Measurements from ENCODE around the gene MAD1L1.

DNA sequence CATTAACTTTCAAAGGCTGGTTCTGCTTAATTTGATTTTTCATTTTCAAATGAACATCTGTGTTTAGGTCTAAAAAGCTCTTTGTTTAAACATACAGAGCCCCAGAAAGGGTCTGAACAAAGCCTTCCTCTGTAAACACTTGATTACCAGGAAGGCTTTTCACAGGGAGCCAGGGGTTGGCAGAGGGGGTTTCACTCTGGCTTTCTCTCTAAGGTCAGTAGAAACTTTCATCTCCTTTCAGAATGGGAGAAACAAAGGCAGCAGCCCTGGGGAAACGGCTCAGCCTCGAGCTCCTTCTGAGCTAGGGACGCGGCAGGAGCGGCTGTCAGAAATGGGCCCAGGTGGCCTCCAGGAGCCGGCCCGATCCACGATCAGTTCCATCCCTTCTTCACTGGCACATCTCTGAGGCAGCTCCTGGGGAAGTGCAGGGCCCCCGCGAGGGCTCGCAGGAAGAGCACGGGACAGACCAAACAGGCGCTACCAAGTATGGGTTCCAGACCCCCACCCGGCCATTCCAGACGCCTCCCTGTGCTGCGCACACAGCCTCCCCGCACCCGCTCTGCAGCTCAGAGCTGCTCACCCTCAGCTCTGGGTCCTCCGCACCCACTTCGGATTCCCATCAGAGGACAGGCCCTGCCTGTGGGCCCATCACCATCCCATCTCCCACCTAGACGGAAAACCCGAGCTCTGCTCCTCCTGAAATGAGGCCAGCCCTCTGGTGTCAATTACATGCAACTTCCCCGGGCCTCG, 124.1 kb downstream of the MAD1L1 start:
- no peak for TF ChIP-seq TAF1 (conservative IDR thresholded peaks at IDR 0.05)
- TF ChIP-seq YY1 (IDR thresholded peaks at IDR 0.05): no peak
- TF ChIP-seq GABPA (IDR thresholded peaks at IDR 0.05 in 1 of 2, conservative IDR thresholded peaks at IDR 0.05 in 1 of 2): no peak
- no peak for TF ChIP-seq CTCF (IDR thresholded peaks at IDR 0.05; ENCODE audit: low read depth, low read length, missing input control)
- no peak for TF ChIP-seq NR2F2 (IDR thresholded peaks at IDR 0.05)
- TF ChIP-seq MAX (IDR thresholded peaks at IDR 0.05): no peak
- TF ChIP-seq, protein P1, sequence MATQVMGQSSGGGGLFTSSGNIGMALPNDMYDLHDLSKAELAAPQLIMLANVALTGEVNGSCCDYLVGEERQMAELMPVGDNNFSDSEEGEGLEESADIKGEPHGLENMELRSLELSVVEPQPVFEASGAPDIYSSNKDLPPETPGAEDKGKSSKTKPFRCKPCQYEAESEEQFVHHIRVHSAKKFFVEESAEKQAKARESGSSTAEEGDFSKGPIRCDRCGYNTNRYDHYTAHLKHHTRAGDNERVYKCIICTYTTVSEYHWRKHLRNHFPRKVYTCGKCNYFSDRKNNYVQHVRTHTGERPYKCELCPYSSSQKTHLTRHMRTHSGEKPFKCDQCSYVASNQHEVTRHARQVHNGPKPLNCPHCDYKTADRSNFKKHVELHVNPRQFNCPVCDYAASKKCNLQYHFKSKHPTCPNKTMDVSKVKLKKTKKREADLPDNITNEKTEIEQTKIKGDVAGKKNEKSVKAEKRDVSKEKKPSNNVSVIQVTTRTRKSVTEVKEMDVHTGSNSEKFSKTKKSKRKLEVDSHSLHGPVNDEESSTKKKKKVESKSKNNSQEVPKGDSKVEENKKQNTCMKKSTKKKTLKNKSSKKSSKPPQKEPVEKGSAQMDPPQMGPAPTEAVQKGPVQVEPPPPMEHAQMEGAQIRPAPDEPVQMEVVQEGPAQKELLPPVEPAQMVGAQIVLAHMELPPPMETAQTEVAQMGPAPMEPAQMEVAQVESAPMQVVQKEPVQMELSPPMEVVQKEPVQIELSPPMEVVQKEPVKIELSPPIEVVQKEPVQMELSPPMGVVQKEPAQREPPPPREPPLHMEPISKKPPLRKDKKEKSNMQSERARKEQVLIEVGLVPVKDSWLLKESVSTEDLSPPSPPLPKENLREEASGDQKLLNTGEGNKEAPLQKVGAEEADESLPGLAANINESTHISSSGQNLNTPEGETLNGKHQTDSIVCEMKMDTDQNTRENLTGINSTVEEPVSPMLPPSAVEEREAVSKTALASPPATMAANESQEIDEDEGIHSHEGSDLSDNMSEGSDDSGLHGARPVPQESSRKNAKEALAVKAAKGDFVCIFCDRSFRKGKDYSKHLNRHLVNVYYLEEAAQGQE (IDR thresholded peaks at IDR 0.05): no peak
- no peak for TF ChIP-seq HNF4A (conservative IDR thresholded peaks at IDR 0.05)
- TF ChIP-seq RAD21 (IDR thresholded peaks at IDR 0.05): no peak
- TF ChIP-seq, protein P2, sequence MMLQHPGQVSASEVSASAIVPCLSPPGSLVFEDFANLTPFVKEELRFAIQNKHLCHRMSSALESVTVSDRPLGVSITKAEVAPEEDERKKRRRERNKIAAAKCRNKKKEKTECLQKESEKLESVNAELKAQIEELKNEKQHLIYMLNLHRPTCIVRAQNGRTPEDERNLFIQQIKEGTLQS (IDR thresholded peaks at IDR 0.05): no peak
- TF ChIP-seq FOXA1 (IDR thresholded peaks at IDR 0.05): no peak
- TF ChIP-seq SP1 (IDR thresholded peaks at IDR 0.05): no peak
